B cell (primary cell): ENCODE measurements around the gene BHLHE40.

Source experiments
- CTCF ChIP-seq: fragments of 200-600 bp; IDR thresholded peaks from one replicate; pipeline ENCODE4 v1.8.0; 2022; ENCODE audit warnings: antibody characterized with exemption, mild to moderate bottlenecking
- EZH2 ChIP-seq: IDR thresholded peaks from 2 replicates; pipeline ENCODE4 v1.6.1; 2012; ENCODE audit warnings: borderline replicate concordance, low read depth, mild to moderate bottlenecking, moderate library complexity, low read length; ENCODE audit not compliant: insufficient read depth, poor library complexity, severe bottlenecking

GRCh38 chr3:5013021-5013906, 34.0 kb downstream of the BHLHE40 start:
- TF ChIP-seq CTCF (no peak), EZH2 (no peak)
